KG1 (cell line): ENCODE data around the gene IFRD2.

Experiments
- DNase-seq: peaks from one replicate; lab custom pipeline; 2025; lab: John Stamatoyannopoulos, UW

The IFRD2 gene

DNA sequence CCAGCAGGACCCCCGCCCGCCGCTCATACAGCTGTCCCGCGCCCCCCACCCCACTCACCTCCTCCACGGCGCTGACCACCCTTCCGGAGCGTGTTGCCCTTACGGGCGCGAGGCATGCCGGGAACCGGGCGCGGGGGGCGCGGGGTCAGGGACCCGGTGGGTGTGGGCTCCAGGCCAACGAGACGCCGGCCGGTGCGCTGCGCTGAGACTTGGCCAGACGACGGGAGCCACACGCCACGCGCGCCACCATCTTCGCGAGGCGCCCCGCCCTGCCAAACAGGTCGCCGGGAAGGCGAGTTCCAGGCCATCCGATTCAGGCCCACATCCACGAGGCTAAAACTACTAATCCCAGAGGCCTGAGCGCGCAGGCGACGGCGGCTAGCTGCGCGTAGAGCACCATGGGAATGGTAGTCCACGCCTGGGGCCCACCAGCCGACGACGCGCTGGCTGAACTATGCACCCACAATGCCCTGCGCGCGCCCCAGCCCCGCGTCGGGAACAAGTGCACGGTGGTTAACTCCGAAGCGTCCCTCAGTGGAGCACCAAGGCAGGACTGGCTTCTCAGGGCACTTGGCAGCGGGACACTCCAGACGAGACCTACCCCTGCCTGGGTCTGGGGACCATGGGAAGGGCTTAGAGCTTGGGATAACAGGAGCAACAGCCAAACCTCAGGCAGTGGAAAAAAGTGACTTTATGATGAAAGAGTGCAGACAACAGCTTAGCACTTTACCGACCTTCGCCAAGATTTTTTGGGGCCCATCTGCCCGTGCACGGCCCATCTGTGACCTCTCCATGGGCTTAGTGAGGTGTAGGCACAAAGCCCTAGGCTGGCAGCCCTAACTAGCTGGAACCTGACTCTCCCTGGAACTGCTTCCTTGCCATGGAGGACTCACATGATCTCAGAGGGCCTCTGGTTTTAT is at the start of gene IFRD2:
Gene IFRD2 (minus strand): TSS at position 271 of the 920 bp plus-strand sequence. CDS start 155 bp downstream, at position 116.
- peak; percentile 93 for DNase-seq

DNA sequence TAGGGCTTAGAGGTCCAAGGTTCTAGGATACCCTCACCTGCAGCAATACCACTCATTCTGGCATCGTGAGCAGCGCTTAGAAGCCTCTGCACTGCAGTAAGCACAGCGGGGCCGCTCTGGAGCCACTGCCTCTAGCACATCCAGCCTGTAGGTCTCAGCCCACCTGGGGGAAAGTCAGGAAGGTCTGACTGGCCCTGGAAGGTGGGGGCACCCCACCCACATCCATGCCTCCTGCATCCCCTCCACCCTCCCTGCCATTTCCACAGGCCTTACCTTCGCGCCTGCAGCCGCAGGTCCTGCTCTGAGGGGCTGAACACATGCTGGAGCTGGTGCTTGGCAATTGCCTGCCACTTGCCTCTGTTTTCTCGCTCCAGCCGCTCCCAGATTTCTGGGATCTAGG is 49.3 kb upstream of the IFRD2 start:
- no peak for DNase-seq

DNA sequence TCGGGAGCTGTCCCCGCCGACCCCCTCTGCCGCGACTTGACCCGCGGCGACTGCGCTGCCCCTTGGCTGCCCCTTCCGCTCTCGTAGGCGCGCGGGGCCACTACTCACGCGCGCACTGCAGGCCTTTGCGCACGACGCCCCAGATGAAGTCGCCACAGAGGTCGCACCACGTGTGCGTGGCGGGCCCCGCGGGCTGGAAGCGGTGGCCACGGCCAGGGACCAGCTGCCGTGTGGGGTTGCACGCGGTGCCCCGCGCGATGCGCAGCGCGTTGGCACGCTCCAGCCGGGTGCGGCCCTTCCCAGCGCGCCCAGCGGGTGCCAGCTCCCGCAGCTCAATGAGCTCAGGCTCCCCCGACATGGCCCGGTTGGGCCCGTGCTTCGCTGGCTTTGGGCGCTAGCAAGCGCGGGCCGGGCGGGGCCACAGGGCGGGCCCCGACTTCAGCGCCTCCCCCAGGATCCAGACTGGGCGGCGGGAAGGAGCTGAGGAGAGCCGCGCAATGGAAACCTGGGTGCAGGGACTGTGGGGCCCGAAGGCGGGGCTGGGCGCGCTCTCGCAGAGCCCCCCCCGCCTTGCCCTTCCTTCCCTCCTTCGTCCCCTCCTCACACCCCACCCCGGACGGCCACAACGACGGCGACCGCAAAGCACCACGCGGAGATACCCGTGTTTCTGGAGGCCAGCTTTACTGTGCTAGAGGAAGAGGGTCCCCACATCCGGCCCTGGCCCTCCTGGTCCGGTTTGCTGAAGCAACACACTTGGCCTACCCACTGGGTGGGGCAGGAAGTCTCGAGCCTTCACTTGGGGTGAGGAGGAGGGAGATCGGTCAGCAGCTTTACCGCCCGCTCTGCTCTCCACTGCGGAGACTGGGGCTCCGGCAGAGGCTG is 48.5 kb upstream of the IFRD2 start, which contains the start of gene RASSF1:
Gene RASSF1 (minus strand): TSS at position 389 of the 882 bp plus-strand sequence. CDS start 31 bp downstream, at position 358.
- DNase-seq, result peak; percentile 85

DNA sequence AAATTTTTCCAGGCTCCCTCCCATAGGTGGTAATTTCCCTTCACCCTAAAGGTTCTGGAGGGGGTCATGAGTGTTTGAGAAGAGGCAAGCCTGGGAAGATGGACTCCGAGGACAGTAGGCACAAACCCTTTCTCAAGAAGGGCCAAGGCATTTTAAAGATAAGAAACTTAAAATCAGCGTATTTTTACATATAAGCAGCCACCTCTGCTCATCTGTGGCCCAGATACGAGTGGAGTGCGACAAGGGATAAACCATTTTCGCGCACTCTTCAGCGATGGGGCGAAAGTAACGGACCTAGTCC is 47.9 kb upstream of the IFRD2 start:
- no peak for DNase-seq

DNA sequence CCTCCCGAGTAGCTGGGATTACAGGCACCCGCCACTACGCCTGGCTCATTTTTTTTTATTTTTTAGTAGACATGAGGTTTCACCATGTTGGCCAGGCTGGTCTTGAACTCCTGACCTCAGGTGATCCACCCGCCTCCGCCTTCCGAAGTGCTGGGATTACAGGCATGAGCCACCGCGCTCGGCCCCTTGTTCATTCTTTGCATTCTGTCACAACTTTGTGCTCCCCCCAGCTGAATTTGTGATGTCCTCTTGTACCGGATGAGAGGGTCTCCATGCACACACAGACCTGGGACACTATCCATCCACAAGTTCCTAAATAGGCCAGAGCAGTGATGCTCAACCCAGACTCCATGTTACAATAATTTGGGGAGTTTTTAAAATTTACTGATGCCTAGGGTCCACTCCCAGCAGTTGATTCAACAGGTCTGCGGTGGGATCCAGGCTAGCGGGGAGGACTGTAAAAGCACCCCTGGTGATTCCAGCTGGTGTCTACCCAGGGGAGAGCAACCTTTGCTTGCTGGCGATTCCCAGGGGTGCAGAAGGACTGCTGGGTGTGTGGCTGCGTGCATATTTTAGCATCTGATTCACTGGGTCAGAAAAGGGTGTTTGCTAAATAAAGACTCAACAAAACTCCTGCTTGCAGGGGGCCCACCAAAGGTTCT is 47.4 kb upstream of the IFRD2 start:
- DNase-seq, result no peak

- DNase-seq, result no peak
Measured at GRCh38 chr3:50338965-50339364, 46.7 kb upstream of the IFRD2 start.

GRCh38 chr3:50337175-50337861 is 45.1 kb upstream of the IFRD2 start:
- DNase-seq, result peak; percentile 93

DNA sequence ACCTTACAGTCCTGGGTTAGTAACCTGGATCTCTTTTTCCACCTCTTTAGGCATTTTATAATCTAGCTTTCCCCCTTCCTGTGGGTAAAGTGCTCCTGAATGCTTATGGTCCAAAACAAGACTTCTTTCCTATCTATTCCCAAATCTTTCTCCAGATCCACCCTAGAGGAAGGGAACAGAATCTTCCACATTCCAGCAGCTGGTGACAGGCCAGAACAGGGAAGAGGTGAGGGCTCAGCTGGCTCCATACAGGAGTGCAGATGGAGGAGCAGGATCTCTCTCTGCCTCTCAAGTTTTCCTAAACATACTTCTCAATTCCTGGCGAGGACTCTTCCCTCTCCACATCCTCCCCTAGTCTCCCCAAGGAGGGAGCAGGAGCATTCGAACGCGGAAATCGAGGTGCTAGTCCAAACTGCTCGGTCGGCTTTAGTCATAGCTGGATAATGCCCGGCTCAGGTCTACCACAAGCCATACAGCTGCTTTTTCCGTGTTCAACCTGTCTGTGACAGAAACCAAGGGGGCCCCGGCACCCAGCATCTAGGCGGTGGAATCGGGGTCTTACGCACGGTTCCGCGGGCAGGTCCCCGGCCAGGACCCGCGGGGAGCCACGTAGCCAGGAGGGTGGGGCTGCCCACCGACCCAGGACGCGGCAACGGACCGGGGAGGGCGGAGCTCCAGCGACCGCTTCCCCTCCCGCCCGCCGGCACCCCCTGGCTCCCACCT is 44.4 kb upstream of the IFRD2 start:
- no peak for DNase-seq

DNA sequence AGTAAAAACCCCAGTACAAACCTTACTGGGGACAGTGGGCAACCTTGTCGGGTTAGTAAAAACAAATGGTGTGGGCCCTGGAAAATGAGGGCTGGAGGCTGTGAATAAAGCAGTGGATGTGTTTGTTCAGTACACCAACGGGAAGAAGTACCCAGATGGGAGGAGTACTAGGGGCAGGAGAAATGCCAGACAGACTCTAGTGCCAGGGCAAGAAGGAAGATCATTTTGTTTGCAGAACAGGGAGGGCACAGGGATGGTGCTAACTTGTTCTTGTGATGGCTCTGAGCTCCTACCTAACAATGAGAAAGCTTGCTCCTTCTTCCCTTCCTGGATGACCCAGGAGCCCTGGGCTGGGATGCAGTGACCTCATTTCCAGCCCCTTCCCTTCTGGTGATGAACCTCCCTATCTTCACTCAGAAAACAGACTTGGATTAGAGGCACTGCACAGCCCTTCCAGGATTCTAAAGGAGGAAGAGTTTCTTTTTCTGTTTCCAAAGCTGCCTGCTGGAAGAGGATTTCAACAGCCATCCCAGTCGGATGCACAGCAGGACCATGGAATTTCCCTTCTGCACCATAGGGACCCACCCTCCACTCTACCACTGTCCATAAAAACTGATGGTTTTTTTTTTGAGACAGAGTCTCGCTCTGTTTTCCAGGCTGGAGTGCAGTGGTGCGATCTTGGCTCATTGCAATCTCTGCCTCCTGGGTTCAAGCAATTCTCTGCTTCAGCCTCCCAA is 42.3 kb upstream of the IFRD2 start:
- no peak for DNase-seq

DNA sequence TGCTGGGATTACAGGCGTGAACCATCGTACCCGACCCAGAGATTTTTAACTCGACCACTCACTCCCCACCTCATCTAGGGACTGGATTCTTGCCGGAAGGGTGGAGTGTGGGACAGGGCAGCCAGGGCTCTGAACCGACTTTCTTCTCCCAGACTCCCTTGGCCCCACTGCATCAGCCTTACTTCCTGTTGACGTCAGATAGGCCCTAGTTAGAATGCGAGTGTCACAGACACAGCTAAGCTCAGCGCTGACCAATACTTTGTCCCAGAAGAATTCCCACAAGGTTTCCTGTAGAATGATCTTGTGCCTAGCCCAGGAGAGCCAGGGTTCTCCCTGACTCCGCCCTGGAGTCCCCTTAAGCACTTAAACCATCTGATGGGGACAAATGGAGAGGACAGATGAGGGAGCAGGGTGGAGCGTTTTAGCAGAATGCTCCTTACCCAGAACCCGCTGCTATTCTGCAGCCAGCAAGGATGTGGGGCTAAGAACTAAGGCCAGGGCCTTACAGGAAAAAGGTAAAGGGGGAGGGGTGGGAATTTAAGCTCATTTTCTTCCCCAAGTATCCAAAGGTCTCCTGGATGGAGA is 41.6 kb upstream of the IFRD2 start:
- DNase-seq, result no peak

GRCh38 chr3:50331364-50331907 is 39.2 kb upstream of the IFRD2 start:
- no peak for DNase-seq

GRCh38 chr3:50330330-50330729 is 38.1 kb upstream of the IFRD2 start:
- DNase-seq, result no peak

DNA sequence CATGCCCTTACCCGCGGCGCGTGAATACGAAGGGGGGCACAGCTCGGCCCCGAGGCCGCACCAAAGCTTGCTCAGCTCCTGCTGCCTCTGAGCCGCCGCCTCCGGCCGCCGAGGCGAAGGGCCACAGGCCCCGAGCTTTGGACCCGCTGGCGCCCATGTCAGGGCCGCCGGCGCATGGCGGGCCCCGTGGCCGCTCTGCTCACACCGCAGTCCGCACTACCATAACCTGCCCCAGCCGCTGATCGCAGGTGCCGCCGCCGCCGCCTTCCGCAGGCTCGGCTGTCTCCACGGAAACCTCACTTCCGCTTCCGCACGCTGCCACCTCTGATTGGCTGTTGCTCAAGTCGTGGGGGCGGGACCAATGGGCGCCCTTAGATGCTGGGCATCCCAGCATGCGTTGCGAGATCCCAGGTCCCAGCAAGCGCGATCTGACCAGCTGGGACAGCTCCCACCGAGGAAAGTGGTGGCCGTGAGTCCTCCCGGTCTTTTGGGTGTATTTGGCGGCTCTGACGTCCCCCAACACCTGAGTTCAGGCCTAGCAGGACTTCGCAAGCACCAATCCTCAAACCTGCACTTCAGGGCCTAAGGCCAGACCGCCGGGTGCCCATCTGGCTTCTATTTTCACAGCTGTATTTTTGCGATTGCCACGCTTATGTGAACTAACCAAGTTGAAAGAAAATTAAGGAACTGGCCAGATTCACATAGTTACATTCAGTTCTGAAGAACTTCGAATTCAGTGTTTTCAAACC is 35.9 kb upstream of the IFRD2 start, which contains the start of gene TUSC2:
Gene TUSC2 (minus strand): TSS at position 281 of the 749 bp plus-strand sequence. CDS start 124 bp downstream, at position 157.
- peak; percentile 96 for DNase-seq

DNA sequence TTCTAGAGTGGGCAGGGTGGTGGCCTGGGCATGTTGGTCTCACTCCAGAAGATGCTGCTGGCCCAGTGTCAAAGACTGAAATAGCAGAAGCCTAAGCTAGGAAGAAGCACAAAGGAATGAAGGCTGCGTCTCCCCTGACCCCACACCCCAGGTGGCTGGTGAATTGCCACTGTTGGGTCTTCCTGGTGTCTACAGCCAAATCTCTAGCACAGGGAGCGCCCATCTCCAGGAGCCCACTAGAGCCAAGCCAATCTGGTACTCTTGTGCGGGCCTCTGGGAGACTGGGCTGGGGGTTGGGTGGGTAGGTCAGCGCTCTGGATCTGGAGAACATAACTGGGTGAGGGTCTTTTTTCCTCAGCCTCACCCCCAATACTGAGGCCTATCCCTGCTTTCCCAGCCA is 34.9 kb upstream of the IFRD2 start:
- DNase-seq, result no peak

DNA sequence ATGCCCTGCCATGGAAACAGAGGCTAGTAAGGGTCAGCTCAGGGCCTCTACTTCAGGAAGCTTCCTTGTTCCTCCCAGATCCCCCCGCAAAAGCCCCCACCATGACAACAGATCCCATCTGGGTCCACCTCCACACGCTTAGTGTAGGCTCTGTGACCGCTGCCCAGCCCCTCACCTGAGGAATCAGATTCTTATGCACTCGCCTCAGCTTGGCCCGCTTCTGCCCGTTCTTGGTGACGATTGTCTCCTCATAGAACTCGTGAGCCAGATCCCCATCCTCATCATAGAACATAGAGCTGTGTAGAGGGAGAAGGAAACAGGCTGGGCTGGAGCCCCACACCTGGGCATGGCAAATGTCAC is 33.9 kb upstream of the IFRD2 start:
- DNase-seq, result no peak

DNA sequence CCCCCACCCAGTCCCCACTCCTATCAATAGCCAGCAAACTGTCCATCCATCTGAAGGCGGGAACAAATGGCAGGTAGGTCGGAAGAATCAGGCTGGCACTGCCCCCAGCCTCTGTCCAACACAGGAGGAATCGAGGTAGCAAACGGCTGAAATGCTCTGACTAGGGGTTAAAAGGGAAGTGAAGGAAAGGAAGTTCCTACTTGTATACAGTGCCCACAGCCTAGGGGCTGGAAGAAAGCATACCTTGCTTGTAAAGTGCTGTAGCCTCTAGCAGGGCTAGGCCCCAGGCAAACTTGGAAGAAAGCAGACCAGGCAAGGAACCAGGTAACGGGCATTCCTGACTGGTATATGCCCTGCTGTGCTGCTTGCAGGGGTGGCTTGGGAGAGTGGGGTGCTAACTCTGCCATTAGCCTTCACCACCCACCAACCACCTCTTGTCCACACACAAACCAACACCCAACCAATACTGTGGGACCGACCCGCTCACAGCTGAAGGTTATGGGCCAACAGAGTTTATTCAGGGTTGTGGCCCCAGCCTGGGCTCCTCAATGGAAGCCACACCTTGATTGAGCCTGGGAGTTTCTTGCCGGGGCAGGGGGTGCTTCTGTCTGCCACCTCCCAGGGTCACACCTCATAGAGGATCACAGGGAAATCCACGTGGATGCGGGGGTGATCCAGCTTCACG is 33.4 kb upstream of the IFRD2 start:
- DNase-seq, result no peak

- DNase-seq, result no peak
Measured at GRCh38 chr3:50325113-50325480, 32.9 kb upstream of the IFRD2 start.

DNA sequence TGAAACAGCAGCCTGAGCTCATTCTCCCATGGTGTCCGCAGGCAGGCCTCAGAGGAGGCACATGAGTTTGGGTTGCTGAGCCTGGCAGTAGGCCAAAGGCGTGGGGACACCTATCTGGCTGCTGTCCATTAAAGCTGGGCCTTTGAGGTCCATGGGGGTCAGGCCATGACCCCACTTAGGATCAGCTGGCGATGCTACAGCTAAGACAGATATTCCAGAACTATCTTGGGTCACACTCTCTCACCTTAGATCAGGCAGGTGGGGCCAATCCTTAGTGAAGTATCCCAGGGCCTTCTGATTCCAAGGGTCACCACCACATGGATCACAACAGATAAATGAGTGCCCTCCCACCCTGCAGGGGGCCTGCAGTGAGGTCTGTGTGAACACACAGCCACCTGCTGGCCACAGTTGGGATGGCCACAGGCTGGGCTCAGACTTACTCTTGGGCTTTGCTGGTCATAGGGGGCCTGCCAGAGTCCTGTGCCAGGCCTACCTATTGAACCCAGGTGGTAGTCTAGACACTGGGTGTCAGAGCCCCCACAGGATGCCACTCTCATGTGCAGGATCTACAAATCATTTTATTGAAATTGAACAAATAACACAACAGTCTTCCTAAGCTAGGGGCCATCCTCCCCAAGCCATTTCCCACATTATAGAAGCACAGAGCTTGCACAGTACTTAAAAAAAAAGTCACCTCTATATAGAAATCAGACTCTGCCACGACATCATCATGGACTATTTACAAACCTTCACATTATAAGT is 32.3 kb upstream of the IFRD2 start:
- DNase-seq, result peak; percentile 57
